ENCODE measurements around the gene CDK14. TPM values are rescaled to one million over a fixed set of nuclear protein-coding genes. Genes with fewer than 3 reads are reported as not detected.

Gene CDK14
- total RNA-seq, 1 experiment from 2014 or later = 57.9 TPM

- H3K27ac Mint-ChIP-seq = no peak overlapping the region
- H3K4me1 Mint-ChIP-seq = peaks cover 9% of the 10 kb centered on the region
- peaks cover 27% of the 10 kb centered on the region for H3K9me3 Mint-ChIP-seq
- H3K36me3 Mint-ChIP-seq = peaks cover 36% of the 10 kb centered on the region
- POLR2A ChIA-PET = no interaction called here
- no peaks in the 10 kb centered on the region for H3K27me3 Mint-ChIP-seq (ENCODE audit: low read depth)
- no peak overlapping the region for H3K4me3 Mint-ChIP-seq
- DNase-seq (ENCODE audit: low spot score) (no peak), ATAC-seq (no peak)
- no peak for TF ChIP-seq ERG (CRISPR knock-in tag; IDR thresholded peaks at IDR 0.05)
- no peak for TF ChIP-seq ZNF121 (CRISPR knock-in tag; IDR thresholded peaks at IDR 0.05)
- no peak for TF ChIP-seq CBFB (CRISPR knock-in tag; IDR thresholded peaks at IDR 0.05; ENCODE audit: low read depth)
- no peak for TF ChIP-seq RELA (CRISPR knock-in tag; IDR thresholded peaks at IDR 0.05; ENCODE audit: borderline replicate concordance)
- TF ChIP-seq, protein P1, sequence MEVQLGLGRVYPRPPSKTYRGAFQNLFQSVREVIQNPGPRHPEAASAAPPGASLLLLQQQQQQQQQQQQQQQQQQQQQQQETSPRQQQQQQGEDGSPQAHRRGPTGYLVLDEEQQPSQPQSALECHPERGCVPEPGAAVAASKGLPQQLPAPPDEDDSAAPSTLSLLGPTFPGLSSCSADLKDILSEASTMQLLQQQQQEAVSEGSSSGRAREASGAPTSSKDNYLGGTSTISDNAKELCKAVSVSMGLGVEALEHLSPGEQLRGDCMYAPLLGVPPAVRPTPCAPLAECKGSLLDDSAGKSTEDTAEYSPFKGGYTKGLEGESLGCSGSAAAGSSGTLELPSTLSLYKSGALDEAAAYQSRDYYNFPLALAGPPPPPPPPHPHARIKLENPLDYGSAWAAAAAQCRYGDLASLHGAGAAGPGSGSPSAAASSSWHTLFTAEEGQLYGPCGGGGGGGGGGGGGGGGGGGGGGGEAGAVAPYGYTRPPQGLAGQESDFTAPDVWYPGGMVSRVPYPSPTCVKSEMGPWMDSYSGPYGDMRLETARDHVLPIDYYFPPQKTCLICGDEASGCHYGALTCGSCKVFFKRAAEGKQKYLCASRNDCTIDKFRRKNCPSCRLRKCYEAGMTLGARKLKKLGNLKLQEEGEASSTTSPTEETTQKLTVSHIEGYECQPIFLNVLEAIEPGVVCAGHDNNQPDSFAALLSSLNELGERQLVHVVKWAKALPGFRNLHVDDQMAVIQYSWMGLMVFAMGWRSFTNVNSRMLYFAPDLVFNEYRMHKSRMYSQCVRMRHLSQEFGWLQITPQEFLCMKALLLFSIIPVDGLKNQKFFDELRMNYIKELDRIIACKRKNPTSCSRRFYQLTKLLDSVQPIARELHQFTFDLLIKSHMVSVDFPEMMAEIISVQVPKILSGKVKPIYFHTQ (CRISPR knock-in tag; IDR thresholded peaks at IDR 0.05) = no peak
- TF ChIP-seq SOX15 (CRISPR knock-in tag; IDR thresholded peaks at IDR 0.05) = no peak
- TF ChIP-seq, protein P2, sequence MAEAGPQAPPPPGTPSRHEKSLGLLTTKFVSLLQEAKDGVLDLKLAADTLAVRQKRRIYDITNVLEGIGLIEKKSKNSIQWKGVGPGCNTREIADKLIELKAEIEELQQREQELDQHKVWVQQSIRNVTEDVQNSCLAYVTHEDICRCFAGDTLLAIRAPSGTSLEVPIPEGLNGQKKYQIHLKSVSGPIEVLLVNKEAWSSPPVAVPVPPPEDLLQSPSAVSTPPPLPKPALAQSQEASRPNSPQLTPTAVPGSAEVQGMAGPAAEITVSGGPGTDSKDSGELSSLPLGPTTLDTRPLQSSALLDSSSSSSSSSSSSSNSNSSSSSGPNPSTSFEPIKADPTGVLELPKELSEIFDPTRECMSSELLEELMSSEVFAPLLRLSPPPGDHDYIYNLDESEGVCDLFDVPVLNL (CRISPR knock-in tag; IDR thresholded peaks at IDR 0.05; ENCODE audit: borderline replicate concordance, low read depth) = no peak
- no peak for TF ChIP-seq TEAD4 (CRISPR knock-in tag; IDR thresholded peaks at IDR 0.05)
- no peak for TF ChIP-seq USF1 (CRISPR knock-in tag; IDR thresholded peaks at IDR 0.05)
- no peak for TF ChIP-seq HMGXB4 (CRISPR knock-in tag; IDR thresholded peaks at IDR 0.05)
- no peak for TF ChIP-seq ZMAT4 (CRISPR knock-in tag; IDR thresholded peaks at IDR 0.05)
- TF ChIP-seq, protein P3, sequence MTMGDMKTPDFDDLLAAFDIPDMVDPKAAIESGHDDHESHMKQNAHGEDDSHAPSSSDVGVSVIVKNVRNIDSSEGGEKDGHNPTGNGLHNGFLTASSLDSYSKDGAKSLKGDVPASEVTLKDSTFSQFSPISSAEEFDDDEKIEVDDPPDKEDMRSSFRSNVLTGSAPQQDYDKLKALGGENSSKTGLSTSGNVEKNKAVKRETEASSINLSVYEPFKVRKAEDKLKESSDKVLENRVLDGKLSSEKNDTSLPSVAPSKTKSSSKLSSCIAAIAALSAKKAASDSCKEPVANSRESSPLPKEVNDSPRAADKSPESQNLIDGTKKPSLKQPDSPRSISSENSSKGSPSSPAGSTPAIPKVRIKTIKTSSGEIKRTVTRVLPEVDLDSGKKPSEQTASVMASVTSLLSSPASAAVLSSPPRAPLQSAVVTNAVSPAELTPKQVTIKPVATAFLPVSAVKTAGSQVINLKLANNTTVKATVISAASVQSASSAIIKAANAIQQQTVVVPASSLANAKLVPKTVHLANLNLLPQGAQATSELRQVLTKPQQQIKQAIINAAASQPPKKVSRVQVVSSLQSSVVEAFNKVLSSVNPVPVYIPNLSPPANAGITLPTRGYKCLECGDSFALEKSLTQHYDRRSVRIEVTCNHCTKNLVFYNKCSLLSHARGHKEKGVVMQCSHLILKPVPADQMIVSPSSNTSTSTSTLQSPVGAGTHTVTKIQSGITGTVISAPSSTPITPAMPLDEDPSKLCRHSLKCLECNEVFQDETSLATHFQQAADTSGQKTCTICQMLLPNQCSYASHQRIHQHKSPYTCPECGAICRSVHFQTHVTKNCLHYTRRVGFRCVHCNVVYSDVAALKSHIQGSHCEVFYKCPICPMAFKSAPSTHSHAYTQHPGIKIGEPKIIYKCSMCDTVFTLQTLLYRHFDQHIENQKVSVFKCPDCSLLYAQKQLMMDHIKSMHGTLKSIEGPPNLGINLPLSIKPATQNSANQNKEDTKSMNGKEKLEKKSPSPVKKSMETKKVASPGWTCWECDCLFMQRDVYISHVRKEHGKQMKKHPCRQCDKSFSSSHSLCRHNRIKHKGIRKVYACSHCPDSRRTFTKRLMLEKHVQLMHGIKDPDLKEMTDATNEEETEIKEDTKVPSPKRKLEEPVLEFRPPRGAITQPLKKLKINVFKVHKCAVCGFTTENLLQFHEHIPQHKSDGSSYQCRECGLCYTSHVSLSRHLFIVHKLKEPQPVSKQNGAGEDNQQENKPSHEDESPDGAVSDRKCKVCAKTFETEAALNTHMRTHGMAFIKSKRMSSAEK (CRISPR knock-in tag; IDR thresholded peaks at IDR 0.05; ENCODE audit: borderline replicate concordance) = no peak
- CTCF ChIA-PET = no interaction called here
Observed at GRCh38 chr7:90839316-90839715, 243.2 kb downstream of the CDK14 start.
